Adrenal gland (tissue), 5 donors: Measurements from ENCODE around the gene SCN4A.

ENCODE experiments used
- CTCF ChIP-seq, 6 experiments: fragments of 450-650 bp in 4 of 6; fragments of 200-600 bp in 2 of 6; sonication (generic) in 1 of 6; IDR thresholded peaks; 1 replicate in 5 of 6; 2 replicates in 1 of 6; pipeline versions ENCODE4 v1.5.1 to v1.8.0; 2016 to 2021; ENCODE audit warnings: antibody characterized with exemption in 6 of 6, mild to moderate bottlenecking in 2 of 6, moderate library complexity in 1 of 6
- POLR2A ChIP-seq, 2 donors: fragments of 450-650 bp; IDR thresholded peaks; one replicate each; pipeline ENCODE4 v1.6.1; 2017; ENCODE audit warnings: antibody characterized with exemption in 2 of 2, mild to moderate bottlenecking in 2 of 2, moderate library complexity in 1 of 2
- donor health status: DM: no; HTN: no; CAD: no.

DNA sequence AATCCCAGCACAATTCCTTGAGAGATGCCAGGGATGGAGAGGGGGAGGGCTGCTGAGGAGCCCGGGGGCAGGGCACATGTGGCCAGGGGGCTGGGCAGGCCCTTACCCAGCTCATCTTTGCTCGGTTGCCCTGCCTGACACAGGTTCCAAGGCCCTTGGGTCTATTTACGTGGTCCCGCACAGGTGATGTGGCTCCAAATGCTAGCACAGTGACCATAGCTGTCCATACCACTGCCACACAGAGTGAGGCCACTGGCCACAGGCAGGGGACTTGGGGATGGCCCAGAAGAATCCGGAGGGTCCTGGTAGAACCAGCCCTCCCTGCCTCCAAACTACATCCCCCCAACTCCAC lies 15.4 kb upstream of the SCN4A start:
- TF ChIP-seq CTCF (IDR thresholded peaks at IDR 0.05) (no peak), POLR2A (IDR thresholded peaks at IDR 0.05) (no peak)
